ENCODE measurements around the gene SHLD3.
"Not testable (repeated sequence)": the region's sequence is repeated elsewhere in the genome, so short reads cannot be mapped to it uniquely, and the experiment has no call there.

The SHLD3 gene

DNA sequence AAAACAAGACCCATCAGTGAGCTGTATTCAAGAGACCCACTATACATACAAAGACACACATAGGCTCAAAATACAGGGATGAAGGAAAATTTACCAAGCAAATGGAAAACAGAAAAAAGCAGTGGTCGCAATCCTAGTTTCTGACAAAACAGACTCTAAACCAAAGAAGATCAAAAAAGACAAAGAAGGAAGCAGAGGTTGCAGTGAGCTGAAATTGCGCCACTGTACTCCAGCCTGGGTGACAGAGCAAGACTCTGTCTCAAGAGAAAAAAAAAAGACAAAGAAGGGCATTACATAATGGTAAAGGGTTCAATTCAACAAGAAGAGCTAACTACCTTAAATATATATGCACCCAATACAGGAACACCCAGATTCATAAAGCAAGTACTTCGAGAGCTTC lies 51.2 kb downstream of the SHLD3 start:
- not testable (repeated sequence) for DNase-seq (ENCODE audit: low spot score); FAIRE-seq

Data from RCC 7860 (cell line).